Spinal cord (tissue), 10 donors: ENCODE results near the gene ADGRL3. TPM values are rescaled to one million over a fixed set of nuclear protein-coding genes. Genes with fewer than 3 reads are reported as not detected.

Source experiments
- DNase-seq, 6 donors: peaks; one replicate each; pipeline versions ENCODE4 v3.0.0 to v3.0.0-alpha.2; 2013 to 2015; ENCODE audit warnings: low spot score in 6 of 6, low read depth in 4 of 6
- H3K27ac ChIP-seq: one replicate; pipeline ENCODE4 v1.5.1; 2013; ENCODE audit warnings: low read depth, low read length, control low read depth
- H3K27me3 ChIP-seq: one replicate; pipeline ENCODE4 v1.6.1; 2013; ENCODE audit warnings: low read length; ENCODE audit not compliant: control insufficient read depth, insufficient read depth
- H3K36me3 ChIP-seq: one replicate; pipeline ENCODE4 v1.6.1; 2013; ENCODE audit warnings: low read length; ENCODE audit not compliant: control insufficient read depth, insufficient read depth
- H3K4me1 ChIP-seq: one replicate; pipeline ENCODE4 v1.6.1; 2013; ENCODE audit warnings: low read length; ENCODE audit not compliant: control insufficient read depth, insufficient read depth
- H3K4me3 ChIP-seq: one replicate; pipeline ENCODE4 v1.5.1; 2013; ENCODE audit warnings: low read depth, low read length, control low read depth
- H3K9me3 ChIP-seq: one replicate; pipeline ENCODE4 v1.6.1; 2013; ENCODE audit warnings: low read length; ENCODE audit not compliant: control insufficient read depth, insufficient read depth
- WGBS: methylation state at CpG from one replicate; pipeline ENCODE4 v1.1.5; 2013; ENCODE audit warnings: missing lambda C conversion rate; ENCODE audit not compliant: insufficient coverage; 5-methylcytosine and 5-hydroxymethylcytosine counted together
- polyA plus RNA-seq, 2 donors: library from polyadenylated mRNA; unstranded; fragments of 120-200 nt; gene quantifications; one replicate each; pipeline ENCODE4 v1.2.1, GENCODE V29; 2013; ENCODE audit not compliant: insufficient read length in 2 of 2
- total RNA-seq, 2 donors: library from RNA; depleted of rRNA in 1 of 2; stranded (reverse); fragments of 120-200 nt in 1 of 2; fragments of >200 nt in 1 of 2; gene quantifications; one replicate each; pipeline versions ENCODE4 v1.2.3 to v1.2.4, GENCODE V29; 2013 to 2014
- donor health status: healthy.

ADGRL3 gene
- total and polyA plus RNA-seq, 4 donors, result 76.2 to 220 (median 114) TPM

DNA sequence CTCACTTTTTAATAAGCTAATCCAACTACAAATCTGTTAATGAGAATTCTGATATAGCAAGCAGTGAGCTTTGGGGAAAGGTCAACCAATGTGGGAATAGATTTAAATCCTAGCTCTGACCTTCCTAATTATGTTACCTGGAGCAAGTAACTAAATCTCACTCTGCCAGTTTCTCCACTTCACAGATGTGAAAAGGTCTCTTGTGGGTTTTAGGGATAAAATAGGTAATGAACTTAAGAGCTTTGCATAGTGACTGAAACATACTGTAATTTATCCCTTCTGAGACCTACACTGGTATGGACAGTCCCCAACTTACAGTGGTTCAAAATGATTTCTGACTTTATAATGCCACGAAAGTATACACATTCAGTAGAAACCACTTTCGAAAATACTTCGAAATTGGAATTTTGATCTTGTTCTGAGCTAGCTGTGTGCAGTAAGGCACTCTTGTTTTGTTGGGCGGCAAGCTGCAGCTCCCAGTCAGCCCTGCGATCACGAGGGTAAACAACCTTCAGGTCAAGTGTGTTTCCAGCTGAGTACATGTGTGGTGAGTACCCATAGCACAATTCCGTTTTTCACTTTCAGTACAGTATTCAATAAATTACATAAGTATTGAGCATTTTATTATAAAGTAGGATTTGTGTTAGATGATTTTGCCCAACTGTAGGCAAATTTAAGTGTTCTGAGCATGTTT lies 93.7 kb downstream of the ADGRL3 start:
- no peaks in the 10 kb centered on the region for H3K4me1 ChIP-seq
- no peak for DNase-seq
- no peaks in the 10 kb centered on the region for H3K9me3 ChIP-seq
- WGBS, result 86% methylated on average over 4 of the region's 7 CpGs
- H3K4me3 ChIP-seq, result no peak overlapping the region
- H3K27me3 ChIP-seq, result no peaks in the 10 kb centered on the region
- no peak overlapping the region for H3K27ac ChIP-seq
- no peaks in the 10 kb centered on the region for H3K36me3 ChIP-seq

DNA sequence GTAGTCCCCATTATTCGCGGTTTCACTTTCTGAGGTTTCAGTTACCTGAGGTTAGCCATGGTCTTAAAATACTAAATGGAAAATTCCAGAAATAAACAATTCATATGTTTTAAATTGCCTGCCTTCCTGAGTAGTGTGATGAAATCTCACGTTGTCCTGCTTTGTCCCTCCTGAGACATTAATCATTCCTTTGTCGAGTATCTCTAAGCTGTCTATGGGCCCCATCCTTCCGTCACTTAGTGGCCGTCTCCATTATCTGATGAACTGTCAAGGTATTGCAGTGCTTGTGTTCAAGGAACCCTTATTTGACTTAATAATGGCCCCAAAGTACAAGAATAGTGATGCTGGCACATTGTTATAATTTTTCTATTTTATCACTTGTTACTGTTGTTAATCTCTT lies 94.8 kb downstream of the ADGRL3 start:
- no peaks in the 10 kb centered on the region for H3K36me3 ChIP-seq
- DNase-seq, result no peak
- no peak overlapping the region for H3K4me3 ChIP-seq
- H3K27me3 ChIP-seq, result no peaks in the 10 kb centered on the region
- H3K4me1 ChIP-seq, result no peaks in the 10 kb centered on the region
- no CpG with 5 or more reads among the region's 6 CpGs for WGBS
- H3K9me3 ChIP-seq, result no peaks in the 10 kb centered on the region
- H3K27ac ChIP-seq, result no peak overlapping the region

DNA sequence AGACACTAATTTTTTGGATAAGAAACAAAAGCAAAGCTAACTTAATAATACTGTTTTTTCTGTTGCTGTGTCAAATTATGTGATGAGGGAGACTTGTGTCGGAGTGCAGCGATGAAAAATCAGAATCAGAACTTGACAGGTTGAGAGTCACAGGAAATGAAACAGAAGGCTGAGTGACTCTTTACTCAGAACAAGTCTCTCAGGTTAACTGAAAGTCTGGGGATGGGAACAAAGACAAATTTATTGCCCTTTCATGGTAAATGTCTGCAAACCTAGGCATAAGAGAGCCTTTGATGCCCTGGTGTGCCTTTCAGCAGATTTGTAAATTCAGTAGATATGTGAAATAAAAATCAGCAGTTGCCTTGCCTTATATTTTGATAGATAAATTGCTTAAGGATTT lies 96.0 kb downstream of the ADGRL3 start:
- Histone ChIP-seq H3K9me3 (no peaks in the 10 kb centered on the region), H3K36me3 (no peaks in the 10 kb centered on the region), H3K4me3 (no peak overlapping the region), H3K4me1 (no peaks in the 10 kb centered on the region), H3K27me3 (no peaks in the 10 kb centered on the region), H3K27ac (no peak overlapping the region)
- WGBS, result no CpG with 5 or more reads among the region's 2 CpGs
- DNase-seq, result no peak

DNA sequence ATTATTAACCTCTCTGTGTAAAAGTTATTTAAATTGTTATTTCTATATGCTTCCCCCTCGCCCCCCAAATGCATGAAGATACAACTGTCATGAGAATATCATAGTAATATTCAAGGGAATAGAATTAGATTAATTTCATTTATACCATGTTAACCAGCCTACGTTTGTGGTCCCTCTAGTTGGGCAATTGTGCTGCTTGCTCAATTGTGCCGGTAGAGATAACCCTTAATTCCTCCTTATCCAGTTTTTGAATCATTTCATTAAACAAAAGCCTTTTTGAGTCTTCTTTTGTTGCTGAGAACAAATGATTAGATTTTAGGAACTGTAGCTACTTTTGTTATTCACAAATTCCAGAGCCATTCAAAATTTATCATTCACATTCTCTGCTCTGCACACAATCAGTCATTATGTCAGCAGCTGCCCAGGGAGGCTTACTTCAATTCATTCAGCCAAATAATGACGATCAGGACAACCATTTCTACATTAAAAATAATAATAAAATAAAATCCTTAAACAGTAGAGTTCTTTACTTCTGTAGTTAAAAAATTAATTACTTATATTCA lies 98.1 kb downstream of the ADGRL3 start:
- H3K9me3 ChIP-seq, result no peaks in the 10 kb centered on the region
- WGBS, result no CpG with 5 or more reads among the region's 4 CpGs
- DNase-seq, result no peak
- no peaks in the 10 kb centered on the region for H3K4me1 ChIP-seq
- H3K4me3 ChIP-seq, result no peak overlapping the region
- no peak overlapping the region for H3K27ac ChIP-seq
- no peaks in the 10 kb centered on the region for H3K36me3 ChIP-seq
- no peaks in the 10 kb centered on the region for H3K27me3 ChIP-seq

DNA sequence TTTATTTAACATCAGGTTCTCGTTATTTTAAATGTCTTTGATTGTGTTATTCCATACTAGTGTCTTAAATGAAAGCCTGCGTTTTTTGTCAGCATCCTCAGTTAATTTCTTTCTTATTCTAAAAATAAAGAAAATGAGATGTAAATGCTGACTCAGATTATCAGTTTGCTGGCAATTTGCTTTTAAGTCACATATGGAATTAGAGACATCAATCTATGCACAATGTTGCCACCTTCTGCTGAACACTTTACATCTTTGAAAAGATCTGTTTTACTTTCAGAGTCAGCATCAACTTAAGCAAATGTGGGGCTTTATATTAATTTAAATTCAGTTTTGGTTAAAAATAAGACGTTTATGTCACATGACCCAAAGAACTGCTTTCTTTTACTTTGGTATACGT lies 99.2 kb downstream of the ADGRL3 start:
- Histone ChIP-seq H3K27ac (no peak overlapping the region), H3K36me3 (no peaks in the 10 kb centered on the region), H3K9me3 (no peaks in the 10 kb centered on the region), H3K4me1 (no peaks in the 10 kb centered on the region), H3K27me3 (no peaks in the 10 kb centered on the region), H3K4me3 (no peak overlapping the region)
- peak in 2 of 6 donors; percentile 49 to 58 for DNase-seq
- no CpG with 5 or more reads among the region's 4 CpGs for WGBS

DNA sequence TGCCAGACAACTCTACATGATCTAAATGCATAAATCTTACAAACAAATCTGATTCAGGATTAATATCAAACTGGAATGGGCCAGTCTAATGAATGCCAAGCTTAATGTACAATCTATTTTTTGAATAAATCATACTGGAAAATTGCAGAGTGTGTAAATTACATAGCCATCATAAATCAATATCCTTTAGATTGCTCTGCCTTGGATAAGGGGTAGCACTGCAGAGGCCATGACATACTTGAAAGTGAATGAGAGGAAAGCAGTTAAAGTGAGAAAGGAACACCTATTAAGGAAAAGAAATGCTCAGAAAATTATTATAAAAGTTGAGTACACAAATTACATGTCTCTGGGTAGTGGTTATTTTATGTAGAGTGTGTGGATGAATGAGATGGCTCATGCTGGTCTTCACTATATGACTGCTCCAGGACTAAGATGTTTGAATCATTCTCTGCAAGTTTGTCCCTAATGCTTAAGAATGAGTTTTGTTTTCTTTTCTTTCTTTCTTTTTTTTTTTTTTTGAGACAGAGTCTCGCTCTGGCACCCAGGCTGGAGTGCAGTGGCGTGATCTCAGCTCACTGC lies 100.2 kb downstream of the ADGRL3 start:
- Histone ChIP-seq H3K27me3 (no peaks in the 10 kb centered on the region), H3K36me3 (no peaks in the 10 kb centered on the region), H3K27ac (no peak overlapping the region), H3K4me1 (no peaks in the 10 kb centered on the region), H3K4me3 (no peak overlapping the region), H3K9me3 (no peaks in the 10 kb centered on the region)
- no peak for DNase-seq
- WGBS, result 100% methylated on average over 1 of the region's 2 CpGs

DNA sequence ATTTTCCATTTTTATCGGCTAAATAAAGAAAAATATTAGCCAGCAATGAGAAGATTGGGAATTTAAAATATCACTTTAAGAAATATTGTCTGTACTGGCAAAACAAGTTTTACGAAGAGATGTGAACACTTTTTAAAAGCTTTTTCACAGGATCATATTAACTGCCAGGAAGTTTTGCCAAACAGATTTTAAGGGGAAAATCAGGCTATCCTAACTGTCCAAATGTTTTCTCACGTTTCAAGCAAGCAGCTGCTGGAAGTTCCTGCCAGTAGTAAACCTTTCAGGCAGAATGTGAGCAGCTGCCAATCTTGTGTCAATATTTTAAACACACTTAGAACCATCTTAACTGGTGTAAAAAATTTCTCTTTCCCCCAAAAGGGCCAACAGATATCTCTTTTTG lies 101.1 kb downstream of the ADGRL3 start:
- Histone ChIP-seq H3K4me1 (no peaks in the 10 kb centered on the region), H3K4me3 (no peak overlapping the region), H3K36me3 (no peaks in the 10 kb centered on the region), H3K27me3 (no peaks in the 10 kb centered on the region), H3K27ac (no peak overlapping the region), H3K9me3 (no peaks in the 10 kb centered on the region)
- 38% methylated on average over 1 of the region's 3 CpGs for WGBS
- DNase-seq, result peak in 1 of 6 donors; percentile 91

DNA sequence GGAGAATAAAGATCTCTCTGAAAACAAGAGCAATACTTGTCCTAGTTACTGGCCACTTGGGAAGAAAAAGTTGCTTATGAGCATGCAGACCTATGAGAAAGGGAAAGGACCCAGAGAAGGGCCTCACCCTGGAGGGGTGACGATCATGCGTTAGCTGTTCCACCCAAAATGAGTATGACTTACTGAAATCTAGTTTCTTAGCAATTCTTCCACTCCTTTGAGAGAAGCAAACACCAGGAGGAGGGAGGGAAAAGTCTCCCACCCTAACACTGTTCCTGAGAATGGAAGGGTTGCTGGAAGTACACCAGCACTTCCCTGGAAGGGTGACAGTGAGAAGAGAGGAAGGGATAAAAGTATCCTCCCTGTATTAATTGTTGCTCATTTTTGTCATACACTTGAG lies 107.9 kb downstream of the ADGRL3 start:
- H3K36me3 ChIP-seq, result no peaks in the 10 kb centered on the region

DNA sequence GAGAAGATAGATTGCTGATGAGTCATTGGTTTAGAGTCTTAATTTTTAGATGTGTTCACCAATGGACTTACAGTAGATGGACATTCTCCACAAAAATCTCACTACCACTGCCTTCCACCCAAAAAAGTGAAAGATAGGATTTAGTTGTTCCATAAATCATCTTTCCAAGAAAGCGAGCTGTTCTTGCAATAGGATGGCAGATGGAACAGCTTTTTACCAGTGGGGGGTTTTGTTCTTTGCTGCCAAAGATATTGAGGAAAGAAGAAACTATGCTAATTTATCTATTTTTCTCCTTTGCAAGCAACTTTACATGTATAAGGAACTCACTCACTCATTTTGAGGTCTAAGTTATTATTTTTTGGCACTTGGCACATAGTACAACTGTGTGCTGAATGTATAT lies 109.5 kb downstream of the ADGRL3 start:
- Histone ChIP-seq H3K9me3 (no peaks in the 10 kb centered on the region), H3K36me3 (no peaks in the 10 kb centered on the region), H3K27me3 (no peaks in the 10 kb centered on the region), H3K27ac (no peak overlapping the region), H3K4me1 (no peaks in the 10 kb centered on the region), H3K4me3 (no peak overlapping the region)
- peak in 1 of 6 donors; percentile 81 for DNase-seq
- WGBS, result no CpG with 5 or more reads among the region's 1 CpG

More for the DNA sequence above, 107.9 kb downstream of the ADGRL3 start:
- no CpG with 5 or more reads among the region's 2 CpGs for WGBS
- Histone ChIP-seq H3K27me3 (no peaks in the 10 kb centered on the region), H3K27ac (no peak overlapping the region), H3K4me3 (no peak overlapping the region), H3K4me1 (no peaks in the 10 kb centered on the region), H3K9me3 (no peaks in the 10 kb centered on the region)
- DNase-seq, result no peak

DNA sequence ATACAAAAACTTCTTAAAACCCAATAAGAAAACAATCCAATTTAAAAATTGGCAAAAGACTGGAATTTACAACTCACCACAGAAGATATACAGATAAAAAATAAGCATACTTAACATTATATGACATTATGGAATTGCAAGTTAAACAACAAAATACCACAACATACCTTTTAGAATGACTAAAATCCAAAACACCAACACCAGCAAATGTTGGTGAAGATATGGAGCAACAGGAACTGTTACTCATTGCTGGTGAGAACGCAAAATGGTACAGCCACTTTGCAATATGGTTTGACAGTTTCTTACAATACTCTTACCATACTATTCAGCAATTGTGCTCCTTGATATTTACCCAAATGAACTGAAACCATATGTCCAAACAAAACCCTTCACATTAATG lies 112.4 kb downstream of the ADGRL3 start:
- 100% methylated on average over 1 of the region's 1 CpG for whole genome bisulfite sequencing
- H3K4me3 ChIP-seq, result no peak overlapping the region

More for the DNA sequence above, 112.4 kb downstream of the ADGRL3 start:
- Histone ChIP-seq H3K9me3 (no peaks in the 10 kb centered on the region), H3K36me3 (no peaks in the 10 kb centered on the region), H3K27ac (no peak overlapping the region), H3K4me1 (no peaks in the 10 kb centered on the region), H3K27me3 (no peaks in the 10 kb centered on the region)
- DNase-seq, result no peak
